Measurements from ENCODE around the gene CPOX.
"Not testable (repeated sequence)": the region's sequence is repeated elsewhere in the genome, so short reads cannot be mapped to it uniquely, and the experiment has no call there.

Gene CPOX

GRCh38 chr3:98565237-98565643, 28.2 kb downstream of the CPOX start:
- no peak for TF ChIP-seq CTCF (IDR thresholded peaks at IDR 0.05; ENCODE audit: insufficient read depth, low read length, poor library complexity, severe bottlenecking)
- Histone ChIP-seq H3K27me3 (replicated peaks; ENCODE audit: control insufficient read depth, insufficient read depth, low read length) (no peaks in the 10 kb centered on the region), H3K36me3 (ENCODE audit: control insufficient read depth, insufficient read depth, low read length) (no peaks in the 10 kb centered on the region), H3K4me3 (replicated peaks; ENCODE audit: low read depth, low read length) (no peak overlapping the region; the same call in 1 of the 2 replicates)
- DNase-seq (ENCODE audit: extremely low read depth, insufficient read length) = peak; percentile 51

GRCh38 chr3:98564282-98565005, 29.0 kb downstream of the CPOX start:
- Histone ChIP-seq H3K4me3 (replicated peaks; ENCODE audit: low read depth, low read length) (0 out of 2 replicates have a peak overlapping the region, but pooled peaks have one; percentile 28), H3K36me3 (ENCODE audit: control insufficient read depth, insufficient read depth, low read length) (no peaks in the 10 kb centered on the region), H3K27me3 (replicated peaks; ENCODE audit: control insufficient read depth, insufficient read depth, low read length) (no peaks in the 10 kb centered on the region)
- peak; percentile 57 for DNase-seq (ENCODE audit: extremely low read depth, insufficient read length)
- TF ChIP-seq CTCF (IDR thresholded peaks at IDR 0.05; ENCODE audit: insufficient read depth, low read length, poor library complexity, severe bottlenecking) = no peak

GRCh38 chr3:98563661-98564281, 29.6 kb downstream of the CPOX start:
- peak; percentile 78 for DNase-seq (ENCODE audit: extremely low read depth, insufficient read length)
- Histone ChIP-seq H3K36me3 (ENCODE audit: control insufficient read depth, insufficient read depth, low read length) (no peaks in the 10 kb centered on the region), H3K27me3 (replicated peaks; ENCODE audit: control insufficient read depth, insufficient read depth, low read length) (no peaks in the 10 kb centered on the region), H3K4me3 (replicated peaks; ENCODE audit: low read depth, low read length) (peak overlapping the region; percentile 69)
- no peak for TF ChIP-seq CTCF (IDR thresholded peaks at IDR 0.05; ENCODE audit: insufficient read depth, low read length, poor library complexity, severe bottlenecking)

- DNase-seq (ENCODE audit: extremely low read depth, insufficient read length) = peak; percentile 41
- H3K27me3 ChIP-seq (replicated peaks; ENCODE audit: control insufficient read depth, insufficient read depth, low read length) = no peaks in the 10 kb centered on the region
- no peaks in the 10 kb centered on the region for H3K36me3 ChIP-seq (ENCODE audit: control insufficient read depth, insufficient read depth, low read length)
- peak overlapping the region; percentile 69 for H3K4me3 ChIP-seq (replicated peaks; ENCODE audit: low read depth, low read length)
- no peak for TF ChIP-seq CTCF (IDR thresholded peaks at IDR 0.05; ENCODE audit: insufficient read depth, low read length, poor library complexity, severe bottlenecking)
Observed at GRCh38 chr3:98561727-98562521, 31.5 kb downstream of the CPOX start.

- Histone ChIP-seq H3K36me3 (ENCODE audit: control insufficient read depth, insufficient read depth, low read length) (no peaks in the 10 kb centered on the region), H3K4me3 (replicated peaks; ENCODE audit: low read depth, low read length) (peak overlapping the region; percentile 69), H3K27me3 (replicated peaks; ENCODE audit: control insufficient read depth, insufficient read depth, low read length) (no peaks in the 10 kb centered on the region)
- peak; percentile 44 for DNase-seq (ENCODE audit: extremely low read depth, insufficient read length)
- no peak for TF ChIP-seq CTCF (IDR thresholded peaks at IDR 0.05; ENCODE audit: insufficient read depth, low read length, poor library complexity, severe bottlenecking)
Observed at GRCh38 chr3:98560911-98561310, 32.5 kb downstream of the CPOX start.

- DNase-seq (ENCODE audit: extremely low read depth, insufficient read length); H3K27me3 ChIP-seq (replicated peaks; ENCODE audit: control insufficient read depth, insufficient read depth, low read length); H3K36me3 ChIP-seq (ENCODE audit: control insufficient read depth, insufficient read depth, low read length): not testable (repeated sequence)
- H3K4me3 ChIP-seq (replicated peaks; ENCODE audit: low read depth, low read length) = peak overlapping the region; percentile 37
Observed at GRCh38 chr3:98559769-98560168, 33.6 kb downstream of the CPOX start.
